SK-N-SH (cell line): ENCODE results near the gene PPP1R14B.

Experiments used
- EP300 ChIP-seq, 2 experiments: IDR thresholded peaks; 2 replicates each; pipeline versions ENCODE4 v1.4.0 to v1.6.1; 2012; ENCODE audit warnings: borderline replicate concordance in 1 of 2, low read depth in 1 of 2, low read length in 1 of 2
- GABPA ChIP-seq: IDR thresholded peaks from 2 replicates; pipeline ENCODE4 v1.4.0; 2012; ENCODE audit warnings: low read depth, mild to moderate bottlenecking
- JUND ChIP-seq: IDR thresholded peaks from 2 replicates; pipeline ENCODE4 v1.4.0; 2012

GRCh38 chr11:64295760-64296159 lies 49.0 kb upstream of the PPP1R14B start:
- TF ChIP-seq GABPA = no peak
- TF ChIP-seq EP300 (IDR thresholded peaks at IDR 0.05; ENCODE audit: borderline replicate concordance in 1 of 2, low read depth in 1 of 2, low read length in 1 of 2) = no peak
- TF ChIP-seq JUND = no peak
